ENCODE measurements around the gene RELL1.

GRCh38 chr4:37721995-37722638 is 35.9 kb upstream of the RELL1 start:
- no peak for TF ChIP-seq CTCF (IDR thresholded peaks at IDR 0.05; ENCODE audit: low read depth, low read length, poor library complexity, severe bottlenecking)
- no peak for TF ChIP-seq EZH2phosphoT487 (IDR thresholded peaks at IDR 0.05; ENCODE audit: borderline replicate concordance, low read length)
